Hindlimb muscle (tissue), 1 donor: ENCODE measurements around the gene CDK8. TPM values are rescaled to one million over a fixed set of nuclear protein-coding genes. Genes with fewer than 3 reads are reported as not detected.

Experiments used
- DNase-seq: peaks from one replicate; pipeline ENCODE4 v3.0.0-alpha.2; 2013
- polyA plus RNA-seq: library from polyadenylated mRNA; unstranded; fragments of 120-200 nt; gene quantifications from one replicate; pipeline ENCODE4 v1.2.1, GENCODE V29; 2013; ENCODE audit not compliant: insufficient read length

CDK8 gene
- polyA plus RNA-seq, 1 donor = 19.9 TPM

DNA sequence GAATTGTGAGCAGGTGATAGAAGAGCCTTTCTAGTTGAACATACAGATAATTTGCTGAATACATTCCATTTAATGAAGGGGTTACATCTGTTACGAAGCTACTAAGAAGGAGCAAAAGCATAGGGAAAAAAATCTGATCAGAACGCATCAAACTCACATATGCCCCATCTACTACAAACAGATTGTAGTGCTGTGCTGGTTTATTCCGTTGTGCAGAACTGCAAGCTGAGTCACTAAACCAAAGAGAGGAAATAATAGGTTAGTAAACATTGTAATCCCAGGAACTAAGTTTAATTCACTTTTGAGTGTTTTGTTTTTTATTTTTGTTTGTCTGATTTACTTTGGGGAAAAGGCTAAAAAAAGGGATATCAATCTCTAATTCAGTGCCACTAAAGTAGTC lies 136.3 kb downstream of the CDK8 start:
- DNase-seq = no peak

DNA sequence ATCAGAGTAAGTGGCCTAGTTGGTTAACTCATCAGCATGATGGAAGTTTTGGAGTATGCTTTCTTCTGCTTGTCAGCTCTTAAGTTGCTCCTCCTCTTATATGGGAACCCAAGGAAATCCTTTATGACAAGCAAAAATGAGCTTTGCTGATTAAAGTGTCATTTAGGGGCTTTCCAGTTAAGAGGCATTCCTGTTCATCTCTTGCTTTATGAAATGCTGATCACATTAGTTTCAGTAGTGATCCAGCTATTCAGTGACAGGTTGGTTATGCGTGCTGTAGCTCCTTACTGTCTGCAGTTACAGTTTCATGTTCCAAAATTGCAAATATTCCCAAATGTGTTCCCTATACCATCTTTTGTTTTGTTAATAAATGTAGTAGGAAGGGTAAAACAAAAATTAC lies 146.6 kb downstream of the CDK8 start:
- no peak for DNase-seq

- DNase-seq = no peak
Measured at GRCh38 chr13:26401069-26401468, 147.1 kb downstream of the CDK8 start.

DNA sequence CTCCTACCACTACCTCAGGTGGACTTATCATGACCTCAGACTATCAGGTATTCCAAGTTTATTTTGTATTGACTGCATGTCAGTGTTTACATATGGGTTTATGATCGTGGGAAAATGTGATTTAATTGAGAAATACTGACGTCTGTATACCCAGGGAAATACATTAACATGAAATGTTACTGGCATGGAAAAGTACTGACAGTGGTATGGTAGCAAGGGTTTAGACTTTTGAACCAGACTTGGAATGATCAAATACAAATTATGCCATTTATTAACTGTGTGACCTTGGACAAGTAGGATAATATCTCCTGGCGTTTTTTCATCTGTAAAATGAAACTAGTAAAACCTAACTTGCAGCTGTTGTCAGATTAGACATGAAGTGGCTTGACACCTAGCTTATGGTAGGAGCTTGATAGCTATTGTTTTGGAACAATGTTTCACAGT lies 147.7 kb downstream of the CDK8 start:
- no peak for DNase-seq

DNA sequence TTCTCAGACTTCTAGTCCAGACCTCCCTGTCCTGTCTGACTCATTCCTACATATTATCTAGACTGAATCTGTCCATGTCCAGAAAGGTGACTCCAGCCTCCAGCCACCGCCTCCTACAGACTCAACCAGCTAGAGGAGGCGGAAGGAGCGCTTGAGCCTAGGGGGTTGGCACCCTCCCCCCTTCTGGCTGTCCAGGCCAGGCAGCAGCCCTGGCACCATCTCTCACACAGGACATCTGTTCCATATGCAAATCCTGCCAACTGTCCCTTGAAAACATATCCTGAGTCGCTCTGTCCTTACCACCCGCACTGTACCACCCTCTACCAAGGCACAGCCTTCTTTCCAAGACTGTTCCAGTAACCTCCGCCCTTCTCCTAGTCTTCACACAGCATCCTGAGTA lies 152.9 kb downstream of the CDK8 start:
- DNase-seq = no peak

GRCh38 chr13:26411206-26411605 lies 157.3 kb downstream of the CDK8 start:
- no peak for DNase-seq

GRCh38 chr13:26412263-26412662 lies 158.3 kb downstream of the CDK8 start:
- DNase-seq = no peak

- DNase-seq = no peak
Measured at GRCh38 chr13:26412936-26413716, 159.2 kb downstream of the CDK8 start.

GRCh38 chr13:26420282-26420960 lies 166.5 kb downstream of the CDK8 start:
- no peak for DNase-seq

DNA sequence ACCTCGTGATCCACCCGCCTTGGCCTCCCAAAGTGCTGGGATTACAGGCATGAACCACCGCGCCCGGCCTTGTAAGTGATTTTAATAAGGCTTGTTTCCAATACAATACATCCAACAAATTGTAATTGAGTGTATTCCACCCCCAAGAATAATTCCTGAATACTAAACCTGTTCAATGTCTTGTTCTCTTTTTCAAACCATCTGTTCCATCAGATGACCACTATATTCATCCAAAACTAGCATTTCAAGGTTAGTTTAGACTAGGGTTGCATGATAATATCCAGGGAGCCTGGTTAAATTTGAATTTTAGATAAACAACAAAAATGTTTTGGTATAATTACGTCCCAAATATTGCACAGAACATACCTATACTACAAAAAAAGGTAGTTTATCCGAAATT lies 168.1 kb downstream of the CDK8 start:
- DNase-seq = no peak

DNA sequence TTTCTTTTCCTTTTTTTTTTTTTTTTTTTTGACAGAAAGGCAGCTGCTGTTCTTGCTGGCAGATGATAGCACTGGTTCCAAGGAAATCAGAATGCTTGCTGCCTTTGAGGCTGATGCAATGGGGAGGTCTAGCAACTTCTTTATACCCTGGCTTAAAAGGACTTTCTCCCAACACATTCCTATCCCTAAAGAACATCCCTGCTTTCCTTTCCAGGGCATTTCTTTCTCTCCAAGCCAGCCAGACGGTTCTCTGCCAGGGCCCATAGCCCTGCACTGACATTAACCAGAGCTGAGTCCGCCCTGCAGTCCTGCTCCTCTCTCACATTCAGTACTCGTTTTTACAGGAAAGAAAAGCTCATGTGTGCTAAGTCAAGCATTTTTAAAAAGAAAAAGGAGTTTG lies 169.7 kb downstream of the CDK8 start:
- peak; percentile 60 for DNase-seq

- DNase-seq = no peak
Measured at GRCh38 chr13:26424181-26424580, 170.3 kb downstream of the CDK8 start.

- DNase-seq = peak; percentile 25
Measured at GRCh38 chr13:26425443-26426358, 171.8 kb downstream of the CDK8 start.

DNA sequence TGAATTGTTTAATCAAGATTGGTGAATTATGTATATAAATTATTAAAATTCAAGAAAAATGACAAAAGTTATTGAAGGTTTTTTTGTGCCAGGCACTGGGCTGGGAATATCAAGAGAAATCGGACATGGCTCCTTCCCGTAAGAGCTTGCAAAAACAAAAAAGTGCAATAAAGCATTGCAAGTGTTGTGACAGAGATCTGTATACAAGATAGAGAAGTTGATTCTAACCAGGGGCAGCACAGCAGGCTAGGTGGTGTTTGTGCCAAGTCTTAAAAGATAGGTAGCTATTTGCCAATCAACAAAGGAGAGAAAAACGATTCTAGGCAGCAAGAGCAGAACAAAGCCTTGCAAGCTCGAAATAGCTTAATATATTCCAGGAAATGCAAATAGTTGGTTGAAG lies 179.8 kb downstream of the CDK8 start:
- DNase-seq = no peak

- no peak for DNase-seq
Measured at GRCh38 chr13:26435171-26435570, 181.2 kb downstream of the CDK8 start.

DNA sequence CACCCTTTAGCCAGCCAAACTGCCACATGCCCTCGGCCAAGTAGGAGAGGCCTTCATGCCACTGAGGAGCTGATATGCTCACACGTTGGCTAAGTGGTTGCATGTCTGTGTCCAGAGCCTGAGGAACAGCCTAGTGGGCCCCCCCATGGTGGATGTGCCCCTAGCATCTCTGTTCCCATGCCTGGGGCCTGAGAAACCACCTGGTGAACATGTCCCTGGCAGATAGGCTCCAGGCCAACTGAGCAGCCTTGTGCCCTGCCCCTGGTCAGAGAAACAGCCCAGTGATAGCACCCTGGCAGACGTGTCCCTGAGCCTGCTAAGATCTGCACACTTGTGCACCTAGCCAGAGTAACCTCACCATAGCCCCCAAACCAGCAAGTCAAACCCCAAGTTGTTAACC lies 181.7 kb downstream of the CDK8 start:
- no peak for DNase-seq

- DNase-seq = no peak
Measured at GRCh38 chr13:26436914-26437313, 183.0 kb downstream of the CDK8 start.

DNA sequence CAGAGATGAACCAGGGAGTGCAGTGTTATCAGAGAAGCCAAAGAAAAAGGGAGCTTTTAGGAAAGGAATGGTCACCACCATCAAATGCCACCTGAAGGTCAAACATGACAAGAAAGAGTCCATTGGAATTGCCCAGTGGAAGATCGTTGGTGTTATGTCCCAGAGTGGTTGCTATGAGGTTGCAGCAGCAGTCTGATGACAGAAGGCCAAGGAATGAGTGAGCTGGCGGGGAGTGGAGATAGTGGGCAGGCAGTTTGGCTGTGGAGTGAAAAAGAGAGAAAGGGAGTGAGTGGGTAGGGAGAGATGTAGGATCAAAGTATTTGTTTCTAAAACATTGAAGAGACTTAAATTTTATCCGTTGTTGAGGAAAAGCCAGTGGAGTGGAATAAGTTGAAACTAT lies 186.2 kb downstream of the CDK8 start:
- DNase-seq = no peak

- DNase-seq = no peak
Measured at GRCh38 chr13:26441476-26441875, 187.5 kb downstream of the CDK8 start.

- peak; percentile 46 for DNase-seq
Measured at GRCh38 chr13:26442541-26442940, 188.6 kb downstream of the CDK8 start.

GRCh38 chr13:26445092-26445491 lies 191.2 kb downstream of the CDK8 start:
- no peak for DNase-seq

DNA sequence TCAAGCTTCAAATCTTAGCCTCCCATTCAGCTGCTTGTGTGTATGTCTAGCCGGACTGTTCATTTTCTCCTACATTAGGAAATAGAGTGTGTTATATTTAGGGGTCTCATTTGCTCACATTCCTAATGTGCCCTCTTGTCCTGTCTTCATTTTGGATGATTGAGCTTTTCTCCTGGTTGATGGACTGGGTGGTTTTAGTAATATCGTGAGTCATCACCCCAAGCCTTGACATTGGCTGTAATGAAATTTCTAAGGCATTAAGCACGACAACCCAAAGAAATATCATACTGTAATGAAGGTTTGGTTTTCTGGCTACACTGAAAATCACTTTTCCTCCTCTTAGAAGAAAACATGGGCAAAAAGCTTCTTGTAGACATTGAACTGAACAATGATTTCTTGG lies 192.8 kb downstream of the CDK8 start:
- DNase-seq = no peak

DNA sequence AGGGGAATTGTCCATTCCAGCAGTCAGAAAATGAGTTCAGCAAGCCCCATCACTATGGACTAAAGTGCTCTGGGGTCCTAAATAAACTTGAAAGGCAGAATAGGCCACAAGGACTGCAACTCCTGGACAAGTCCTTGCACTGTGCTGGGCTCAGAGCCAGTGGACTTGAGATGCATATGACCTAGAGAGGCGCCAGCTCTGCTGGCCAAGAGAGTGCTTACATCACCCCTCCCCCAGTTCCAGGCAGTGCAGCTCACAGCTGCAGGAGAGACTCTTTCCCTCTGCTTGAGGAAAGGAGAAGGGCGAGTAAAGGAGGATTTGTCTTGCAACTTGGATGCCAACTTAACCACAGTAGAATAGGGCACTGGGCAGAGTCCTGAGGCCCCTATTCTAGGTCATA lies 194.1 kb downstream of the CDK8 start:
- DNase-seq = no peak
